Activated T-cell treated with anti-CD3 and anti-CD28 coated beads for 1 hour (primary cell): ENCODE data around the gene CCR2.
"Not testable (repeated sequence)": the region's sequence is repeated elsewhere in the genome, so short reads cannot be mapped to it uniquely, and the experiment has no call there.

Source experiments
- DNase-seq: peaks from one replicate; pipeline ENCODE4 v3.0.0-alpha.2; 2020; ENCODE audit warnings: low read depth

The CCR2 gene

DNA sequence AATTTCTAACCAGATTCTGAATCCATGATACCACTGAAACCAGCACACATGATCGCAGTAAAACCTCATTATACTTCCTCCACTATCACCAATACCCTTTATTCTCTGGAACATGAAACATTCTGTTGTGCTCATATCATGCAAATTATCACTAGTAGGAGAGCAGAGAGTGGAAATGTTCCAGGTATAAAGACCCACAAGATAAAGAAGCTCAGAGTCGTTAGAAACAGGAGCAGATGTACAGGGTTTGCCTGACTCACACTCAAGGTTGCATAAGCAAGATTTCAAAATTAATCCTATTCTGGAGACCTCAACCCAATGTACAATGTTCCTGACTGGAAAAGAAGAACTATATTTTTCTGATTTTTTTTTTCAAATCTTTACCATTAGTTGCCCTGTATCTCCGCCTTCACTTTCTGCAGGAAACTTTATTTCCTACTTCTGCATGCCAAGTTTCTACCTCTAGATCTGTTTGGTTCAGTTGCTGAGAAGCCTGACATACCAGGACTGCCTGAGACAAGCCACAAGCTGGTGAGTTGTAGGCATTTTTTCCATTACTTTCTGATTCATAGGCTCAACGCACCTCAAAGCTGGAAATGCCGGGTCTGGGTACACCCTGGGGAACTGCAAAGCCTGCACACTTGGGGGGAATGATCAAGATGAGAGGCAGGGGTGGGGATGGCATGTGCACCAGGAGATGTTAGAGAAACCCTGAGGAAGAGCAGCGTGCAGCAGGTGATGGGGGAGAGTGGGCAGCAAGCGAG, at the start of gene CCR2:
Gene CCR2, plus strand, starts transcription at position 465 of the 764 bp plus-strand sequence. CDS start 3,417 bp downstream, outside the sequence.
- no peak for DNase-seq

DNA sequence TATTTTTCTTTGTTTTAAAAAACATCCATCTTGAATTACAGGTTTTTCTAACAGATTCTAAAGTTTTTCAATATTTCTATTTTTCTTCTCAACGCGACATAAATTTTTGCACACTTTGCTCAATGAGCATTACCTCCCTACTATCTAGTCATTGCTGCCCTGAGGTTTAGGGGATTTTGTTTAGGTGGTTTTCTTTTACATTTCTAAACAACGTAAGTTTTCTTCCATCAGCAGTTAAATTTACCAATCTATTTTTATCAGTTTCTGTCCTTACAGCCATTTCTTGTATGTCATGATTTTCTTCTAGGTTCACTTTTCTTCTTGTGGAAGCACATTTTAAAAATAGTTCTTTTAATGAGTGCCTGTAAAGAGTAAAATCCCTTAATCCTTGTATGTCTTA, 49.2 kb upstream of the CCR2 start:
- no peak for DNase-seq

- DNase-seq: no peak
Measured at GRCh38 chr3:46312991-46313390, 40.9 kb upstream of the CCR2 start.

- no peak for DNase-seq
Measured at GRCh38 chr3:46314517-46314916, 39.4 kb upstream of the CCR2 start.

DNA sequence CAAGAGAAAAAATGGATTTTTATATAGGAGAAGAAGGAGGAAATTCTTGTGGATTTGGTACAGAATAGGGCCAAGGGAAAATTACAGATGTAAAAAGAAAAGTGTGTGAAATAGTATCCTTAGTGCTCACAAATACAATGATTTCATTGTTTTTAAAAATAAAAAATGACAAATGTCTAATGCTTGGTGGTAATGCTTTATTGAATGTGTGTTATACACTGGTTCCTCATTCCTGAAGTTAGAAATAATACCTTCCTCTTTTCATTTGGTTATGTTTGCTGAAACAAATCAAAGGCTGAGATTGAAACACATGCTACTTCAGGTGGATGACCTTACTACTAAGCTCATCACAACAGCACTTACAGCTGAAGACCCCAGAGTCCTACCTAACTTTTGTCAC, 37.7 kb upstream of the CCR2 start:
- DNase-seq: no peak

GRCh38 chr3:46318207-46318927, 35.5 kb upstream of the CCR2 start:
- DNase-seq: no peak

GRCh38 chr3:46321461-46322104, 32.3 kb upstream of the CCR2 start:
- no peak for DNase-seq

DNA sequence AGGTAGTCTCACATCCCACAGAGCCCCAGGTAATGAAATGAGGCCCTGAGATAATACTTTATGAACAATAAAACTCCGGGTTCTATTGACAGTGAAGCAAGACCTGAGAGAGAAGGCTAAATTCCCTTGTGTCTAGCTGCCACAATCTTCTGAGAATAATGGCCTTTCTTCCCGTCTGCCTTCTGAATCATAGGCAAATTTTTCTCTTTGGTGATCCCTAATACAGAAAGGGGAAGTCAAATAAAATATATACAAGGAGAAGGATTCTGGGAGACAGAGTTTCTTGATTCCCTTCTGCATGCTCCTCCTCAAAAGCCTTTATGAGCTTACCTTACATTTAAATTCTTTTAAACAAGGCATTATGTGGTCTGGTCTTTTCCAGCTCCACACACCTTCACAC, 29.9 kb upstream of the CCR2 start:
- DNase-seq: no peak

GRCh38 chr3:46325645-46326300, 28.1 kb upstream of the CCR2 start:
- DNase-seq: no peak

- DNase-seq: not testable (repeated sequence)
Measured at GRCh38 chr3:46330676-46331075, 23.2 kb upstream of the CCR2 start.

GRCh38 chr3:46334741-46335478, 19.0 kb upstream of the CCR2 start:
- DNase-seq: no peak

DNA sequence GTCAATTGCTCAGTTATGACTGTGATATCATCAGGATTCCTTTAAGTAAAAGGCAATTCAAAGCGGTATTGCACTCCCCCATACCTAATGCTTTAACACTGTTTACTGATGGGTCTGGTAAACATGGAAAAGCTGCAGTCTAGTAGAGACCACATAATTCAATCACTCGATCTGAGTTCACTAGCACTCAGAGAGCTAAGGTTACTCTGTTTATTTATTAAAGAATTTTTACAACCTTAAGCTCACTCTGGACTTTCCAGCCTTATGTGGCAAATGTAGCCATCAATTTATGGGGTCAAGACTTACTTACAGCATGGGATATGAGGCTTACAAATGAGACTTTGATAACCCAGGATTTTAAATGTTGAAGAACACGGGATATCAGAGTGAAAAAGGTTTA, 18.4 kb upstream of the CCR2 start:
- no peak for DNase-seq

GRCh38 chr3:46337911-46338310, 16.0 kb upstream of the CCR2 start:
- DNase-seq: no peak

GRCh38 chr3:46338840-46339239, 15.1 kb upstream of the CCR2 start:
- DNase-seq: no peak

DNA sequence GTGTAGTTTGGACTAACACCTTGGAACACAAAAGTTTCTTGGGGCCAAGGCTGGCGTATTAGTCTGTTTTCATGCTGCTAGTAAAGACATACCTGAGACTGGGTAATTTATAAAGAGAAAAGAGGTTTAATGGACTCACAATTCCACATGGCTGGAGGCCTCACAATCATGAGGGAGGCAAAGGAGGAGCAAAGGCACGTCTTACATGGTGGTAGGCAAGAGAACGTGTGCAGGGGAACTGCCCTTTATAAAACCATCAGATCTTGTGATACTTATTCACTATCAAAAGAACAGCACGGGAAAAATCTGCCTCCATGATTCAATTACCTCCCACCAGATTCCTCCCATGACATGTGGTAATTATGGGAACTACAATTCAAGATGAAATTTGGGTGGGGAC, 9.4 kb upstream of the CCR2 start:
- no peak for DNase-seq

- DNase-seq: no peak
Measured at GRCh38 chr3:46348823-46349482, 5.0 kb upstream of the CCR2 start.

GRCh38 chr3:46349484-46350261, 4.2 kb upstream of the CCR2 start:
- no peak for DNase-seq

GRCh38 chr3:46350262-46350565, 3.7 kb upstream of the CCR2 start:
- no peak for DNase-seq

- no peak for DNase-seq
Measured at GRCh38 chr3:46351646-46352045, 2.3 kb upstream of the CCR2 start.

DNA sequence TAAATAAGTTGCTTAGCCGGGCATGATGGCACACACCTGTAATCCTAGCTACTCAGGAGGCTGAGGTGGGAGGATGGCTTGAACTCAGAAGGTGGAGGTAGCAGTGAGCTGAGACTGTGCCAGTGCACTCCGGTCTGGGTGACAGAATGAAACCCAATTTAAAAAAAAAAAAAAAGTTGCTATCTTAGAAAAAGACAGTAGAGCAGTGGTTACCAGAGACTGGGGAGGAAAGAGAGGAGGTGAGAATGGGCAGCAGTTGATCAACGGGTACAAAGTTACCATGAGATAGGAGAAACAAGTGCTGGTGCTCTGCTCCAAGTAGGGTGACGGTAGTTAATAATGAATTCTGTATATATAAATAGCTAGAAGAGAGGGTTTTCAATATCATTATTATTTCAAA, 821 bp upstream of the CCR2 start:
- no peak for DNase-seq

GRCh38 chr3:46354478-46354877, 567 bp downstream of the CCR2 start:
- DNase-seq: no peak
